T1000 (cell line): Measurements from ENCODE around the gene CD99.

Experiments
- DNase-seq: peaks from one replicate; lab custom pipeline; 2025; ENCODE audit warnings: mixed read lengths; lab: John Stamatoyannopoulos, UW

Gene CD99

GRCh38 chrX:2690856-2691542, at the start of gene CD99:
Gene CD99 (plus strand): TSS chrX:2691295. CDS start chrX:2691361, 66 bp downstream.
- no peak for DNase-seq

- DNase-seq: no peak
These were observed 48.9 kb upstream of the CD99 start for GRCh38 chrX:2642146-2642545.

GRCh38 chrX:2642791-2643190, 48.3 kb upstream of the CD99 start:
- no peak for DNase-seq

GRCh38 chrX:2643880-2644279, 47.2 kb upstream of the CD99 start:
- DNase-seq: no peak

GRCh38 chrX:2645563-2645962, 45.5 kb upstream of the CD99 start:
- DNase-seq: no peak

GRCh38 chrX:2647627-2648026, 43.5 kb upstream of the CD99 start:
- DNase-seq: no peak

GRCh38 chrX:2650037-2650436, 41.1 kb upstream of the CD99 start:
- DNase-seq: no peak

GRCh38 chrX:2650865-2651264, 40.2 kb upstream of the CD99 start:
- DNase-seq: no peak

- no peak for DNase-seq
These were observed 39.0 kb upstream of the CD99 start for GRCh38 chrX:2652106-2652505.

GRCh38 chrX:2654436-2655340, 36.4 kb upstream of the CD99 start:
- no peak for DNase-seq

GRCh38 chrX:2656257-2656836, 34.7 kb upstream of the CD99 start:
- no peak for DNase-seq

GRCh38 chrX:2657532-2658113, 33.5 kb upstream of the CD99 start:
- DNase-seq: no peak

GRCh38 chrX:2658585-2659292, 32.4 kb upstream of the CD99 start:
- no peak for DNase-seq

GRCh38 chrX:2662586-2662985, 28.5 kb upstream of the CD99 start:
- no peak for DNase-seq

GRCh38 chrX:2664502-2664901, 26.6 kb upstream of the CD99 start:
- DNase-seq: no peak

GRCh38 chrX:2665387-2666304, 25.4 kb upstream of the CD99 start:
- no peak for DNase-seq

GRCh38 chrX:2666491-2666890, 24.6 kb upstream of the CD99 start:
- no peak for DNase-seq

GRCh38 chrX:2670978-2671377, 20.1 kb upstream of the CD99 start:
- no peak for DNase-seq

GRCh38 chrX:2672084-2672483, 19.0 kb upstream of the CD99 start:
- no peak for DNase-seq

GRCh38 chrX:2673611-2674010, 17.5 kb upstream of the CD99 start:
- no peak for DNase-seq
